Measurements from ENCODE around the gene MVD.
A peak's percentile ranks its signal among the peaks of the same experiment; 100 is the strongest.

Gene MVD

DNA sequence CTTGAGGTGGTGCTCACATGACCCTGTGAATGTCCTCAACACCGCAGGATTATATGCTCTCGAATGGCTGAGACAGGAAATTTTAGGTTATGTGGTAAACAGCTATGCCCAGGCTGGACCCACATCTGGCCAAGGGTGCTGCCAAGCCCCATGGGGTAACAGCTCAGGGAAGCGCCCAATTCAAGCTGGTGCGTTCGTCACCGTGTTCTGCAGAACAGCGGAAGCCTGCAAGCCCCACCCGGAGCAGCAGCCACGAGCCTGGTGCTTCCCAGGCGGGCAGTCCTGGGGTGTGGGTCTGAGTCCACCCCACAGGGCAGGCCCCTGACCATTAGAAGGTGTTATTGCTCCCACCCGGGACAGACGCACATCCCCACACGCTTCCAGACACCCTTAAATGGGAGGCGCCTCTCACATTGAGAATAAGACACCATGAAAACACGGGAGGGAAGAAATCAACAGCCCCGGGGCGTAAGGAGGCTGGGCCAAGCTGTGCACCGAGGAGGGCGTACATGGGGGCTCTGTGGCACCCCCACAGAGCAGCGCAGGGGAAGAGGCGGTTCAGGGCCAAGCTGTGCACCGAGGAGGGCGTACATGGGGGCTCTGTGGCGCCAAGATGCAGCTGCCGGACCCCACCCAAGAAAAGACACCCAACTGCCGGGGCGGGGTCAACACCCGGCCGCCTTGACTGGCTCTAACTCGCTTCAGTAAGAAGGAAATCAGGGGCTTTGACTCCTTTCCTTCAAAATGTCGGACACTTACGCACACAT lies 9.1 kb downstream of the MVD start:
- H3K27ac Mint-ChIP-seq: peak overlapping the region in 1 of 2 donors; percentile 79
- peaks cover 64% of the 10 kb centered on the region for H3K36me3 Mint-ChIP-seq (ENCODE audit: insufficient read depth)

GRCh38 chr16:88653101-88653500 lies 9.8 kb downstream of the MVD start:
- H3K36me3 Mint-ChIP-seq (ENCODE audit: insufficient read depth): peaks cover 65% of the 10 kb centered on the region
- H3K27ac Mint-ChIP-seq: peak overlapping the region in 1 of 2 donors; percentile 79
- H3K27me3 Mint-ChIP-seq: no peaks in the 10 kb centered on the region
- H3K9me3 Mint-ChIP-seq: no peaks in the 10 kb centered on the region
- ATAC-seq (replicated peaks) (no peak), DNase-seq (no peak)
- peak overlapping the region in 1 of 2 donors; percentile 19 for H3K4me3 Mint-ChIP-seq
- peaks cover 13 to 23% of the 10 kb centered on the region in 2 donors for H3K4me1 Mint-ChIP-seq (ENCODE audit: low read depth in 2 of 2)

More for the DNA sequence above, 9.1 kb downstream of the MVD start:
- Mint-ChIP-seq H3K9me3 (no peaks in the 10 kb centered on the region), H3K4me1 (ENCODE audit: low read depth in 2 of 2) (peaks cover 13 to 23% of the 10 kb centered on the region in 2 donors), H3K27me3 (no peaks in the 10 kb centered on the region), H3K4me3 (peak overlapping the region in 1 of 2 donors; percentile 29)
- DNase-seq (no peak), ATAC-seq (replicated peaks) (no peak)

DNA sequence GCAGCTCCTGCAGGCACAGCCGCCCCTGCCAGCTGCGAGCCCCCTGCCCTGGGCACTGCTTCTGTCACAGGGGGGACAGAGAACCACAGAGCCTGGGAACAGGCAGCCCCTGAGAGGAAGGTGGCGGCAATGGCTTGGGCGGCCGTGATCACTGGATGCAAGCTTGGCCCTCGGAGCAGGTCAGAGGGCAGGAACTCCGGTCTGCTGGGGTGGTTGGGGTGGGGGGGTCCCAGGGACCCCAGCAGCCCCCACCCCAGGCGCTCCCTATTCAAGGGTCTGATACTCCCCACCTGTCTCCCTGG lies 10.2 kb downstream of the MVD start:
- peak overlapping the region in 1 of 2 donors; percentile 79 for H3K27ac Mint-ChIP-seq
- peaks cover 13 to 23% of the 10 kb centered on the region in 2 donors for H3K4me1 Mint-ChIP-seq (ENCODE audit: low read depth in 2 of 2)

DNA sequence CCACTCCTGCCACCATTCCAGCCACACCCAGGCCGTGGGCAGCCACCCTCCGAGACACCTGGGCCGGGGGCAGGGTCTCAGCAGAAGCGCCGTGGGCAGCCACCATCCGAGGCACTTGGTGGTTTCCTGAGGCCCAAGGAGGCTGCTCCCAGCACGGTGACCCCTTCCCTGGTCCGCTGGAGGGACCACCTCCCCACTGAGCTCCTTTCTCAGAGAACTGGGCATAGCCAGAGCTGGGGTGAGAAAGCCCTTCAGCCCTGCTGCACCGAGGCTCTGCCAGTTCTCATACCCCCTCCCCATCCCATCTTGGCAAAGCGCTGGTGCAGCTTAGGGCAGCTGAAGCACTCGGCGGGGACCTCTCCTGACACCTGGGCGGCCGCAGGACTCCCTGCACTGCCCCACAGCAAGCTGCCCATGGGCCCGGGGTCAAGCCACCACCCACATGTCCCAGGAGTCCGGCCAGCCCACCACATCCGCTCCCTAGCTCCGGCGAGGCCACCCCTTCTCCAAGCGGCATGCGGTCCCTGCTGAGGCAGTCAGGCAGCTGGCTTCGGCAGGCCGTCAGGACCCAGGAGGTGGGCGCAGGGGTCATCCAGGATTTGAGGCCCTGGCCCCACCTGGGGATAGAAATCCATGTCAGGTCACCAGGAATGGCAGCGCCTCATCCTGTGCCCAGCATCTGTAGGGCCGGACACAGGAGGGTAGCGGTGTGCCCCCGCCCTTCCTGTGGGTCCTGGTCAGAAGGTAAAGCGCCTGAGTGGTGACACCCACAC lies 10.7 kb downstream of the MVD start:
- Mint-ChIP-seq H3K4me1 (ENCODE audit: low read depth in 2 of 2) (peaks cover 13 to 23% of the 10 kb centered on the region in 2 donors), H3K4me3 (peak overlapping the region; percentile 89), H3K27ac (peak overlapping the region; percentile 92 to 97), H3K9me3 (no peaks in the 10 kb centered on the region), H3K36me3 (ENCODE audit: insufficient read depth) (peaks cover 66% of the 10 kb centered on the region), H3K27me3 (no peaks in the 10 kb centered on the region)
- ATAC-seq (replicated peaks): no peak
- no peak for DNase-seq

More for the DNA sequence above, 10.2 kb downstream of the MVD start:
- H3K27me3 Mint-ChIP-seq: no peaks in the 10 kb centered on the region
- H3K36me3 Mint-ChIP-seq (ENCODE audit: insufficient read depth): peaks cover 65% of the 10 kb centered on the region
- no peaks in the 10 kb centered on the region for H3K9me3 Mint-ChIP-seq
- DNase-seq (no peak), ATAC-seq (replicated peaks) (no peak)
- peak overlapping the region in 1 of 2 donors; percentile 19 for H3K4me3 Mint-ChIP-seq

- no peaks in the 10 kb centered on the region for H3K27me3 Mint-ChIP-seq
- DNase-seq: peak; percentile 75 to 81 (median 80)
Observed at GRCh38 chr16:88651276-88651988, 11.5 kb downstream of the MVD start.

DNA sequence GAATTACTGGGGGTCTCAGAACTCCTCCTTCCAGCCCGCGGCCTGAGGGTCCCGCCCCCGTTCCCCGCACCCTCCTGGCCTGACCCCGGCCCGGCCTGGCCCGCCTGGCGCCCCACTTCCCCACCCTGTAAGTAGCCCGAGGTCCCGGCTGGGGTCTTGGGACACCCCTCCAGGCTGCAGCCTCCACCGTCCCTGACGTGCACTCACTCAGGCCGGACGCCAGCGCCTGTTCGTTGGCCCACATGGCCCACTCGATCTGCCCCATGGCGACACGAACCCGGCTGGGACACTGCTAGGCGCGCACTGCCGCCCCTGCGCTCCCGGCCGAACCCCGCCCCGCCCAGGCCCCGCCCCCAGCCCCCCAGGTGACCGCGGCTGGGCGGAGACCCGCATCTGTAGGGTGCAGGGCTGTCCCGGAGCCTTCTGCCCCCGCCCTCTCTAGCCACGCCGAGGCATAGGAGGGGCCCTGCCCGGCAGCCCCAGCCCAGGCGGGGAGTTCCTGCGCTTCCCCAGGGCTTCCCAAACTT lies 12.1 kb downstream of the MVD start, which contains the start of gene CYBA:
TSS of gene CYBA (minus strand) at position 305 of the 527 bp plus-strand sequence. CDS start at position 265, 40 bp downstream.
- Mint-ChIP-seq H3K36me3 (ENCODE audit: insufficient read depth) (peaks cover 67% of the 10 kb centered on the region), H3K4me1 (ENCODE audit: low read depth in 2 of 2) (peaks cover 13 to 23% of the 10 kb centered on the region in 2 donors), H3K27ac (peak within 1 kb of the TSS; percentile 92 to 97), H3K27me3 (no peaks in the 10 kb centered on the region), H3K9me3 (no peaks in the 10 kb centered on the region), H3K4me3 (peak within 1 kb of the TSS; percentile 89)
- peak; percentile 83 to 88 (median 85) for DNase-seq
- ATAC-seq (replicated peaks): peak; percentile 79

More at GRCh38 chr16:88651276-88651988, 11.5 kb downstream of the MVD start:
- Mint-ChIP-seq H3K4me3 (peak overlapping the region; percentile 89), H3K4me1 (ENCODE audit: low read depth in 2 of 2) (peaks cover 13 to 23% of the 10 kb centered on the region in 2 donors), H3K9me3 (no peaks in the 10 kb centered on the region), H3K27ac (peak overlapping the region; percentile 92 to 97), H3K36me3 (ENCODE audit: insufficient read depth) (peaks cover 70% of the 10 kb centered on the region)
- peak; percentile 76 for ATAC-seq (replicated peaks)

DNA sequence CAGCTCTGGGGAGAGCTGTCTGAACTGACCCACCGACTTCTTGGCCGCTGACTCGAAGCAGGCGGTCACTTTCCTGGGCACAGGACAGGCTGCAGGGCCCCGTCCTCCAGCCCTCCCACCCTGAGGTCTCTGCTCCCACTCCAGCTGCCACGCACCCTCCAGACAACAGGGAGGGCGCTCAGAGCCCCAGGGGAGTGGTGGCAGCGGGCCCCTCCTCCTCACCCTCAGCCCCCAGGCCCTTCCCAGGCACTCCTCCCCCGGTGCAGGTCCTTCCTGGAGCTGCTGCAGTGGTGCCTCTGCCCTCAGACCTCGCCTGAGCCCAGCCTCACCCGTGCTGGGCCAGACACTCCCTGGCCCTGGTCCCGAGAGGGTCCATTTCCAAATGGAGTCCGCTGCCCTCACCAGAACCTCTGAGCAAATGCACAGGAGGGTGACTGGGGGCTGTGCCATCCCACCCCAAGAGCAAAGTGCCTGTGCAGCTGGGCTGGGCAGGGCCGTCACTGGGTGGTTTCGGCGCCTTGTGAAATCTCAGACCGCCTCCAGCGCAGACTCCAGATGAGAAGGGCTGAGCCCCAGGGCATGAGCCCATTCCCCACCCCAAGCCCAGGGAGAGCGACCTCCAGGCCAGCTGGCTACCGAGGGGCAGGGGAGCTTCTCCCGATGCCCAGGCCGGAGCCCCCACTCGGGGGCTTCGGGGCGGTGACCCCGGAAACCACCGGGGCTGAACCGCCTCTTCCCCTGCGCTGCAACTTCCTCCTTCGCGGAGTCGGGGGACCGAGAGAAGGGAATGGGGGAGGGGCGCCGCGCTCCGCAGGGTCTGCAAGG lies 12.8 kb downstream of the MVD start:
- DNase-seq: peak; percentile 45 to 52 (median 51)
- Mint-ChIP-seq H3K4me1 (ENCODE audit: low read depth in 2 of 2) (peaks cover 15 to 25% of the 10 kb centered on the region in 2 donors), H3K4me3 (peak overlapping the region; percentile 89), H3K36me3 (ENCODE audit: insufficient read depth) (peaks cover 69% of the 10 kb centered on the region), H3K9me3 (no peaks in the 10 kb centered on the region), H3K27ac (peak overlapping the region; percentile 92 to 97), H3K27me3 (no peaks in the 10 kb centered on the region)
- peak; percentile 22 for ATAC-seq (replicated peaks)

GRCh38 chr16:88649195-88649923 lies 13.5 kb downstream of the MVD start:
- H3K4me1 Mint-ChIP-seq (ENCODE audit: low read depth in 2 of 2): peaks cover 23 to 24% of the 10 kb centered on the region in 2 donors
- DNase-seq: no peak
- H3K36me3 Mint-ChIP-seq (ENCODE audit: insufficient read depth): peaks cover 69% of the 10 kb centered on the region

GRCh38 chr16:88647178-88648070 lies 15.5 kb downstream of the MVD start:
- H3K4me3 Mint-ChIP-seq: no peak overlapping the region
- no peaks in the 10 kb centered on the region for H3K9me3 Mint-ChIP-seq
- ATAC-seq (replicated peaks) (no peak), DNase-seq (no peak)
- H3K36me3 Mint-ChIP-seq (ENCODE audit: insufficient read depth): peaks cover 69% of the 10 kb centered on the region
- no peaks in the 10 kb centered on the region for H3K27me3 Mint-ChIP-seq
- H3K4me1 Mint-ChIP-seq (ENCODE audit: low read depth in 2 of 2): peaks cover 20 to 24% of the 10 kb centered on the region in 2 donors
- H3K27ac Mint-ChIP-seq: peak overlapping the region in 1 of 2 donors; percentile 77

More at GRCh38 chr16:88649195-88649923, 13.5 kb downstream of the MVD start:
- H3K27ac Mint-ChIP-seq: peak overlapping the region; percentile 41 to 97
- H3K9me3 Mint-ChIP-seq: no peaks in the 10 kb centered on the region
- H3K27me3 Mint-ChIP-seq: no peaks in the 10 kb centered on the region
- H3K4me3 Mint-ChIP-seq: peak overlapping the region; percentile 89
- ATAC-seq (replicated peaks): no peak

DNA sequence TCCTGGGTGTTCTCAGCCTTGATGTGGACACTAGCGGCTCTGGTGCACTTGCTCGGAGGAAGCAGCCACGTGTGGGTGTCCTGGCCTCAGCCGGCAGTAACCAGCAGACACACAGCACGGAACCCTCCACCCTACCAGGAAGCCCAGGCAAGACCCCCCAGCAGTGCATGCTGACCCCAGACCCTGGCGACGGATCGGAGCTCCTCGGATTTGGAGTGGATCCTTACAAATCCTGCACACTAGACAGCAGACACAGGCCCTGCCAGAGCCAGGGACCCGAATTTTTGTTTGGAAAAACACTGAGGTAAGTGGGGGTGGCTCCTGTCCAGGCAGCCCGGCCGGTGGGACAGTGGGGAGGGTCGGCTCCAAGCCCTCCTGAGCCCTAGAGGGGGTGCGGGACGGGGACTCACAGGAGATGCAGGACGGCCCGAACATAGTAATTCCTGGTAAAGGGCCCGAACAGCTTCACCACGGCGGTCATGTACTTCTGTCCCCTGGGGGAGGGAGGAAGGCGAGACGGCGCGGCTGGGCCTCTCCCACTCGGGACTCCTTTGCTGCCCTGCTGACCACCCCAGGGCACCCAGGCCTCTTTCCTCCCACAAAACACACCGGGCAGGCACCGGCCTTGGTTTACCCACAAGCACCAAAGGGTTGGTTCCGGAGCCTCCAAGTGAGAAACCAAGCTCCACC lies 16.4 kb downstream of the MVD start:
- DNase-seq: no peak
- H3K27me3 Mint-ChIP-seq: no peaks in the 10 kb centered on the region
- peaks cover 78% of the 10 kb centered on the region for H3K36me3 Mint-ChIP-seq (ENCODE audit: insufficient read depth)
- no peak for ATAC-seq (replicated peaks)
- no peak overlapping the region for H3K4me3 Mint-ChIP-seq
- peaks cover 25 to 29% of the 10 kb centered on the region in 2 donors for H3K4me1 Mint-ChIP-seq (ENCODE audit: low read depth in 2 of 2)
- peak overlapping the region in 1 of 2 donors; percentile 77 for H3K27ac Mint-ChIP-seq
- no peaks in the 10 kb centered on the region for H3K9me3 Mint-ChIP-seq

DNA sequence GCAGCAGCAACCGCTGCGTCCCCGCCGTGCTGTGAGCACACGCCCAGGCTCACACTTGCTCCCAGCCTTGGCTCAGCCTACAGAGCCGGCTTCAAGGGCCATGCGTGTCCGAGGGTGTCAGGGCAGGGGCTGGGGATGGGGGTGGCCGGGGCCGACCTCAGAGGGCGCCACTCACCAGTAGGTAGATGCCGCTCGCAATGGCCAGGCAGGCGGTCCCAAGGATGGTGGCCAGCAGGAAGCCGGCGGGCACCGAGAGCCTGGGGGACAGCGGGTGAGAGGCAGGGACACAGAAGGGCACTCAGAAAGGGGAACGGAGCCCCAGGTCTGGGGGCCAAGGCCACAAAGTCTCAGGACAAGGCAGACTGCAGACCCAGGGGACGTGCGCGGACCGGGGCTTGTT lies 16.9 kb downstream of the MVD start:
- DNase-seq (no peak), ATAC-seq (replicated peaks) (no peak)
- no peak overlapping the region for H3K27ac Mint-ChIP-seq
- peaks cover 21 to 24% of the 10 kb centered on the region in 2 donors for H3K4me1 Mint-ChIP-seq (ENCODE audit: low read depth in 2 of 2)
- H3K27me3 Mint-ChIP-seq: no peaks in the 10 kb centered on the region
- H3K36me3 Mint-ChIP-seq (ENCODE audit: insufficient read depth): peaks cover 77% of the 10 kb centered on the region
- no peak overlapping the region for H3K4me3 Mint-ChIP-seq
- H3K9me3 Mint-ChIP-seq: no peaks in the 10 kb centered on the region
